ENCODE results near the gene CDC42EP5.

GRCh38 chr19:54493967-54494585 is 21.0 kb upstream of the CDC42EP5 start:
- TF ChIP-seq CTCF (IDR thresholded peaks at IDR 0.05) (no peak), POLR2A (IDR thresholded peaks at IDR 0.05) (no peak)

Data from esophagus squamous epithelium (tissue), 4 donors.